Astrocyte (in vitro differentiated cells and primary cell): ENCODE results near the gene CCRL2. TPM values are rescaled to one million over a fixed set of nuclear protein-coding genes. Genes with fewer than 3 reads are reported as not detected.

ENCODE experiments used
- DNase-seq: peaks from one replicate; pipeline ENCODE4 v3.0.0-alpha.2; 2010; ENCODE audit warnings: low read depth
- FAIRE-seq: peaks from 2 replicates; lab custom pipeline; 2011; peaks lifted over from hg19 to GRCh38; lab: Jason Lieb, UNC
- H2AFZ ChIP-seq: 2 replicates; pipeline ENCODE4 v1.6.0; 2012; ENCODE audit warnings: low read depth, low read length, inconsistent platforms
- H3K27ac ChIP-seq: 2 replicates; pipeline ENCODE4 v1.5.1; 2011; ENCODE audit warnings: low read depth, low read length, inconsistent platforms
- H3K27me3 ChIP-seq: 2 replicates; pipeline ENCODE4 v1.6.0; 2011; ENCODE audit warnings: low read length, inconsistent platforms; ENCODE audit not compliant: insufficient read depth
- H3K36me3 ChIP-seq: 2 replicates; pipeline ENCODE4 v1.5.1; 2011; ENCODE audit warnings: low read length, inconsistent platforms; ENCODE audit not compliant: insufficient read depth
- H3K4me1 ChIP-seq: 2 replicates; pipeline ENCODE4 v1.5.1; 2011; ENCODE audit warnings: low read length, inconsistent platforms; ENCODE audit not compliant: insufficient read depth
- H3K4me2 ChIP-seq: 2 replicates; pipeline ENCODE4 v1.6.0; 2012; ENCODE audit warnings: low read length, inconsistent platforms
- H3K4me3 ChIP-seq: 2 replicates; pipeline ENCODE4 v1.5.1; 2011; ENCODE audit warnings: low read depth, mild to moderate bottlenecking, low read length, inconsistent platforms; ENCODE audit not compliant: insufficient read depth
- H3K79me2 ChIP-seq: 2 replicates; pipeline ENCODE4 v1.6.0; 2012; ENCODE audit warnings: mild to moderate bottlenecking, low read length, inconsistent platforms; ENCODE audit not compliant: insufficient read depth
- H3K9ac ChIP-seq: 2 replicates; pipeline ENCODE4 v1.6.0; 2012; ENCODE audit warnings: mild to moderate bottlenecking, low read length, inconsistent platforms
- H3K9me3 ChIP-seq: 2 replicates; pipeline ENCODE4 v1.5.1; 2012; ENCODE audit warnings: low read depth, mild to moderate bottlenecking, low read length, inconsistent platforms; ENCODE audit not compliant: insufficient read depth
- H4K20me1 ChIP-seq: 2 replicates; pipeline ENCODE4 v1.6.0; 2012; ENCODE audit warnings: low read length, inconsistent platforms; ENCODE audit not compliant: insufficient read depth
- H3K27ac Mint-ChIP-seq: one replicate; pipeline ENCODE4 v1.8.0; 2021; ENCODE audit warnings: mild to moderate bottlenecking, mixed read lengths; ENCODE audit not compliant: unreplicated experiment
- H3K27me3 Mint-ChIP-seq: one replicate; pipeline ENCODE4 v1.8.0; 2021; ENCODE audit warnings: low read depth, mixed read lengths; ENCODE audit not compliant: unreplicated experiment
- H3K36me3 Mint-ChIP-seq: one replicate; pipeline ENCODE4 v1.8.0; 2021; ENCODE audit warnings: low read depth, mixed read lengths; ENCODE audit not compliant: unreplicated experiment
- H3K4me1 Mint-ChIP-seq: one replicate; pipeline ENCODE4 v1.8.0; 2021; ENCODE audit warnings: low read depth, mixed read lengths; ENCODE audit not compliant: unreplicated experiment
- H3K4me3 Mint-ChIP-seq: one replicate; pipeline ENCODE4 v1.8.0; 2021; ENCODE audit warnings: mild to moderate bottlenecking, moderate library complexity, mixed read lengths; ENCODE audit not compliant: unreplicated experiment
- H3K9me3 Mint-ChIP-seq: one replicate; pipeline ENCODE4 v1.8.0; 2021; ENCODE audit warnings: mild to moderate bottlenecking, mixed read lengths; ENCODE audit not compliant: unreplicated experiment
- EZH2 ChIP-seq: IDR thresholded peaks from 2 replicates; pipeline ENCODE4 v1.6.1; 2012; ENCODE audit warnings: mild to moderate bottlenecking, low read length, inconsistent platforms; ENCODE audit not compliant: insufficient read depth
- total RNA-seq: library from RNA; stranded (reverse); gene quantifications from 2 replicates; pipeline ENCODE4 v1.2.1, GENCODE V29; 2021
- TF ChIP-seq, protein P1 (sequence below): IDR thresholded peaks from 2 replicates; pipeline ENCODE4 v1.5.1; 2011; ENCODE audit warnings: low read depth, mild to moderate bottlenecking, inconsistent platforms, low read length, moderate library complexity; ENCODE audit not compliant: insufficient read depth

CCRL2 gene
- total RNA-seq, 1 donor from 2014 or later, result not detected

DNA sequence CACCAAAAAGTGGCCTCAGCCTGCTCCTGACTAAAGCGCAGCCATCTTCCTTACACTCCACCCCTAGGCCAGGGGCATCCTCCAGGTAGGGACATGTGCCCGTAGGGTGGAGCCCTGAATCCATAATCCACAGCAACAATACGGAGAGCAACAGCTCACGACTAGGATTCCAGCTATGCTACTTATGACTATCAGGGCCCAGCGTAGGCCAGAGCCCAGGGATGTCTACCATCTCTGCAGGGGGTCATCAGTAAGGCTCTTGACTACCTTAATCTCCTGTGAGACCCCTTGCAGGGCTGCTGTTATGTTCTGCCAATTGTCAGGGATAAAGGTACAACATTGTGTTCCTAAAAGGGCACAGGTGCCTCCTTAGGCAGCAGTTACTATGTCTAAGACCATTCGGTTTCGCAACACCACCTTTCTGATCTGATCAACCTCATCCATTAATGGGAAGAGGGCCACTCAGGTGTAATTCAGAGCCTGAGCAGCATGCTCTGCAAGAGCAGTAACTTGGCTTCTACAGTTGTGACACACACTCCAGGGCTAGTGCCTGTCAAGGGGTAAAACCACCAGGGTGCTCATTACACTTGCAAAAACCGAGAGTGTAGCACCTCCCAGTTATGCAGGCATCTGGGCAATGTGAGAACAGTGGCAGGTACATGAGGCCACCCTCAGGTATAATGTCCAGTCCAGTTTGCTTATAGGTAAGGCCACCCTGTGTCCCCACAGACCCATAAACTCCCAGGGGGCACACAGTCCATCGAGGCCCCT is 11.0 kb downstream of the CCRL2 start:
- no peaks in the 10 kb centered on the region for H3K79me2 ChIP-seq
- FAIRE-seq (no peak), DNase-seq (no peak)
- no peak for TF ChIP-seq EZH2
- TF ChIP-seq, protein P1, sequence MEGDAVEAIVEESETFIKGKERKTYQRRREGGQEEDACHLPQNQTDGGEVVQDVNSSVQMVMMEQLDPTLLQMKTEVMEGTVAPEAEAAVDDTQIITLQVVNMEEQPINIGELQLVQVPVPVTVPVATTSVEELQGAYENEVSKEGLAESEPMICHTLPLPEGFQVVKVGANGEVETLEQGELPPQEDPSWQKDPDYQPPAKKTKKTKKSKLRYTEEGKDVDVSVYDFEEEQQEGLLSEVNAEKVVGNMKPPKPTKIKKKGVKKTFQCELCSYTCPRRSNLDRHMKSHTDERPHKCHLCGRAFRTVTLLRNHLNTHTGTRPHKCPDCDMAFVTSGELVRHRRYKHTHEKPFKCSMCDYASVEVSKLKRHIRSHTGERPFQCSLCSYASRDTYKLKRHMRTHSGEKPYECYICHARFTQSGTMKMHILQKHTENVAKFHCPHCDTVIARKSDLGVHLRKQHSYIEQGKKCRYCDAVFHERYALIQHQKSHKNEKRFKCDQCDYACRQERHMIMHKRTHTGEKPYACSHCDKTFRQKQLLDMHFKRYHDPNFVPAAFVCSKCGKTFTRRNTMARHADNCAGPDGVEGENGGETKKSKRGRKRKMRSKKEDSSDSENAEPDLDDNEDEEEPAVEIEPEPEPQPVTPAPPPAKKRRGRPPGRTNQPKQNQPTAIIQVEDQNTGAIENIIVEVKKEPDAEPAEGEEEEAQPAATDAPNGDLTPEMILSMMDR, result no peak
- H3K27me3 Mint-ChIP-seq, result peaks cover 9% of the 10 kb centered on the region
- H3K4me1 Mint-ChIP-seq, result peaks cover 1% of the 10 kb centered on the region
- no peaks in the 10 kb centered on the region for H3K9me3 ChIP-seq
- H3K36me3 ChIP-seq, result no peaks in the 10 kb centered on the region
- H3K27ac ChIP-seq, result no peak overlapping the region
- H3K9ac ChIP-seq, result no peak overlapping the region
- no peaks in the 10 kb centered on the region for H3K4me1 ChIP-seq
- peak overlapping the region; percentile 21 for H3K27ac Mint-ChIP-seq
- no peaks in the 10 kb centered on the region for H3K36me3 Mint-ChIP-seq
- no peak overlapping the region for H3K4me2 ChIP-seq
- H3K4me3 Mint-ChIP-seq, result no peak overlapping the region
- no peaks in the 10 kb centered on the region for H3K9me3 Mint-ChIP-seq
- no peak overlapping the region for H3K4me3 ChIP-seq
- no peaks in the 10 kb centered on the region for H3K27me3 ChIP-seq
- H4K20me1 ChIP-seq, result no peaks in the 10 kb centered on the region
- H2AFZ ChIP-seq, result no peak overlapping the region

DNA sequence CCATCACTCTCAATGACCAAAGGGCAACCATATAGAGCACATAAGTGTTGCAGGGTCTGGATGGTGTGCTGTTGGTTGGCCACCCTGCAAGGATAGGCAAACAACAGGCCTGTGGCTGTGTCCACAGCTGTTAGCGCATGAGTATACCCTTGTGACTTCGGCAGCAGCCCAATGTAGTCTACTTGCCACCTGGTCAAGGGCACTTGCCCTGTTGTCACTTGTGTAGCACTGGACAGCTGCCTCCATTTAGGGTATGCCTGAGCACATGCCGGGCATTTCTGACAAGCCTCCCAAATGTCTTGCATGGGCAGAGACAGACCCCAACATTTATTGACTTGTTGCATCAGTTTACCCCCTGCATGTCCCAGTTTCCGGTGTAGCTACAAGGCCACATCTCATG is 12.8 kb downstream of the CCRL2 start:
- no peaks in the 10 kb centered on the region for H3K36me3 ChIP-seq
- no peaks in the 10 kb centered on the region for H3K9me3 ChIP-seq
- no peak overlapping the region for H3K9ac ChIP-seq
- Mint-ChIP-seq H3K4me1 (peaks cover 1% of the 10 kb centered on the region), H3K27me3 (peaks cover 9% of the 10 kb centered on the region), H3K27ac (no peak overlapping the region), H3K9me3 (no peaks in the 10 kb centered on the region), H3K4me3 (no peak overlapping the region), H3K36me3 (no peaks in the 10 kb centered on the region)
- no peaks in the 10 kb centered on the region for H3K4me1 ChIP-seq
- no peak overlapping the region for H3K4me2 ChIP-seq
- H4K20me1 ChIP-seq, result no peaks in the 10 kb centered on the region
- H3K27ac ChIP-seq, result no peak overlapping the region
- no peak for TF ChIP-seq EZH2
- TF ChIP-seq, protein P1, result no peak
- H3K4me3 ChIP-seq, result no peak overlapping the region
- H3K27me3 ChIP-seq, result no peaks in the 10 kb centered on the region
- no peaks in the 10 kb centered on the region for H3K79me2 ChIP-seq
- no peak for FAIRE-seq
- H2AFZ ChIP-seq, result no peak overlapping the region
- DNase-seq, result no peak

GRCh38 chr3:46420931-46421330 is 13.9 kb downstream of the CCRL2 start:
- H3K36me3 ChIP-seq, result no peaks in the 10 kb centered on the region
- Mint-ChIP-seq H3K27ac (no peak overlapping the region), H3K4me1 (peaks cover 2% of the 10 kb centered on the region), H3K27me3 (peaks cover 5% of the 10 kb centered on the region), H3K4me3 (no peak overlapping the region), H3K9me3 (no peaks in the 10 kb centered on the region), H3K36me3 (no peaks in the 10 kb centered on the region)
- H3K27ac ChIP-seq, result no peak overlapping the region
- no peak overlapping the region for H3K4me3 ChIP-seq
- H3K4me2 ChIP-seq, result no peak overlapping the region
- H4K20me1 ChIP-seq, result no peaks in the 10 kb centered on the region
- no peaks in the 10 kb centered on the region for H3K27me3 ChIP-seq
- DNase-seq (no peak), FAIRE-seq (no peak)
- no peaks in the 10 kb centered on the region for H3K4me1 ChIP-seq
- no peak overlapping the region for H3K9ac ChIP-seq
- H3K9me3 ChIP-seq, result no peaks in the 10 kb centered on the region
- H2AFZ ChIP-seq, result no peak overlapping the region
- TF ChIP-seq, protein P1, result no peak
- no peak for TF ChIP-seq EZH2
- no peaks in the 10 kb centered on the region for H3K79me2 ChIP-seq
